GDM1 (cell line): ENCODE data around the gene ITGAV.
A peak's percentile ranks its signal among the peaks of the same experiment; 100 is the strongest.
"Not testable (repeated sequence)": the region's sequence is repeated elsewhere in the genome, so short reads cannot be mapped to it uniquely, and the experiment has no call there.

Source experiments
- DNase-seq: peaks from one replicate; lab custom pipeline; 2025; lab: John Stamatoyannopoulos, UW

ITGAV gene

GRCh38 chr2:186589612-186590349 lies at the start of gene ITGAV:
Gene ITGAV, plus strand, starts transcription at chr2:186590056. Its CDS starts 283 bp downstream, at chr2:186590339.
- DNase-seq: peak; percentile 90

DNA sequence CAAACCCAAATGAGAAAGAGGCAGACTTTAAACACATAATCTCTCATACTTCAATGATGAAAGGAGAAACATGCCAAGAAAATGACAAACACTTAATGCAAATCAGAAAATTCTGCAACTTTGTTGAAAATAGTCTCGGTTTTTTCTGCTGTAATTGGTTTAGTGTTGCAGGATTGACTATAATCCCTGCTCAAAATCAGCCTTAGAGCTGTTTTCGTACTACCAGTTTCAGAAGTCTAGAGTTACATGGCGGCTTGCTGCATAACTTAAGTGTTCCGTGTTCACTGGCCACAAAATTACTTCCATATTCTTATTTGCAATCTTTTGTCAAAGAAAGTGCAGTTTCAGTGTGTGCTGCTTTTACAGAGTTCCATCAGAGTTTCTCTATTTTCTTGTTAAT lies 48.9 kb upstream of the ITGAV start:
- DNase-seq: no peak

- DNase-seq: no peak
Measured at GRCh38 chr2:186542002-186542401, 47.9 kb upstream of the ITGAV start.

GRCh38 chr2:186543561-186544131 lies 46.2 kb upstream of the ITGAV start:
- no peak for DNase-seq

- DNase-seq: no peak
Measured at GRCh38 chr2:186544255-186544675, 45.6 kb upstream of the ITGAV start.

DNA sequence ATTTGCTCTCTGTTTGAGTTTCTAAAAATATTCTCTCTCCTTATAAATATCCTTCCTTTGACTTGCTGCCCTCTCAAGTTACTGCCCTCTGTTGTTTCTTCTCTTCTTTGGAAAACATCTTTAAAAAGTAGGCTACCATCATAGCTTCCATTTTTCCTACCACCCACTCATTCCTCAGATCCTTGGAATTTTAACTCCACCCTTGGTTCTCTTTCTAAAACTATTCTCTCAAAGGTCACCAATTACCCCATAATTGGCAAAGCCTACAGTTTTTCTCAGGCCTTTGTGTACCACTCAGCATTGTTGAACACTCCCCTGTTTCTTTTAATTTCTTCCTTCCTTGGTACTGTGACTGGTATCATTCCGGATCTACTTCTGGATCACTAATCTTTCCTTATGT lies 43.0 kb upstream of the ITGAV start:
- DNase-seq: no peak

DNA sequence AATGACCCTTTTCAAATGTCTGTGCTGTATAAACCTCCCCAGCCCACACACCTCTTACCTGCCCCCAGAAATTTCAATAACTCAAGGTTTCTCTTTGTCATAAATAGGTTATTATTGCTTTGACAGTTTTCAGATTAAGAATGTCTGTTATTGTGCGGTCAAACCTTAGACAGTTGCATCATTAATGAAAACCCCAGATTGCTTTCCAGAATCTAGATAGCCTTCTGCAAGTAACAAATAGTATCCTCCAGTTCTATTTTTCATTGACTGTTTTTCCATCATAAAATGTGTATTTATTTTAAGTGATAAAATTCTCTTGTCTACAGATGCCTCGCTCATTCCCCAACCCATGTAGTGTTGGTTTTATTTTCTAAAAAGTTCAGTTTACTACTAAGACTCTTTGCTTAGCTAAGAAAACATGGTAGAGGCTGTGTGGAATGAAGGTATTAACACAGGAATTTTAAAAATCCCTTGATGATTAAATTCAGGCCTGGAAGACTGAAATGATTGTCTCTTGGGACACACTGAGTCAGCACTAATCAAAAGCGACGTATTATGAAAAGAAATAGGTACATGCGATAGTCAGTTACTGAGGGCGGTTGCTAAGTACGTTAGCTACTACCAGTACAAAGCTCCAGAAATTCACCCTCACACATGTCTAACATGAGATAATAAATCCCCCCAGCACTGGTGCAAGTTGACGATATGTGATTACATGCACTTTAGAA lies 38.4 kb upstream of the ITGAV start:
- no peak for DNase-seq

GRCh38 chr2:186554429-186554828 lies 35.4 kb upstream of the ITGAV start:
- DNase-seq: no peak

DNA sequence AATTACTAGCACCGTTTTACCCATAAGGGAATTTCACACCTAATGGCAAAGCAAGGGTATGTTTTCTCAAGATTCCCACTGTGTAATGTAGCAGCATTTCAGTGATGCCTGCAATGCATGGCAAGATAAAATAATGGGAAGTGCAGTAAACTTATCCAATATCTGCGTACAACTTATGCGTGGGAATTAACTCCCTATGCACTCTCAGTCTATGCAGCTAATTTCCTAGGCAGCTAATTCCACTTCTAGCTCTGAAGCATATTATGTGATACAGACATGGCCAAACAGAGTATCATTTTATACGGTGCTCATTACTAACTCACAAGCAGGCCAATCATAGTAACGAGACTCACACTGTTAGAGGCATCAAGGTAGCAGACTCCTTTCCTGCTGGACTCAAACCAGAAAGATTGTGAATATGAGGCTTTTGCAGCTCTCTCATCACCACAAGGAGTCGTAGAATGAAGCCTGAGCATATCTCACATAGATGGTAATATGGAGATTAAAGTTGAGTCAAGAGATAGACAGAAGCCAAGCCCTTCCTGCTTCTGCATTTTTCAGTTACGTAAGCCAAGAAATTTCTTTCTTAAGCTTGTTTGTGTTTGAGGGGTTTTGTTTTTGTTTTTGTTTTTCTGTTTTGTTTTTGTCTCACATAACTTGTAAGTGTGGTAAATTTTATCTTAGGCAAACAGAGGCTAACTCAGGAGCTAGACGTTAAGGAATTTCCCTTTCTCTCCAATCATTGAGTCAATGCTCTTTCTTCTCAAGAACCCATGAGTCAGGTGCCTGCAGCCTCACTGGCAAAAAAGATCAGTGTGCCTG lies 34.8 kb upstream of the ITGAV start:
- no peak for DNase-seq

GRCh38 chr2:186558512-186559276 lies 31.2 kb upstream of the ITGAV start:
- no peak for DNase-seq

- no peak for DNase-seq
Measured at GRCh38 chr2:186559370-186559769, 30.5 kb upstream of the ITGAV start.

DNA sequence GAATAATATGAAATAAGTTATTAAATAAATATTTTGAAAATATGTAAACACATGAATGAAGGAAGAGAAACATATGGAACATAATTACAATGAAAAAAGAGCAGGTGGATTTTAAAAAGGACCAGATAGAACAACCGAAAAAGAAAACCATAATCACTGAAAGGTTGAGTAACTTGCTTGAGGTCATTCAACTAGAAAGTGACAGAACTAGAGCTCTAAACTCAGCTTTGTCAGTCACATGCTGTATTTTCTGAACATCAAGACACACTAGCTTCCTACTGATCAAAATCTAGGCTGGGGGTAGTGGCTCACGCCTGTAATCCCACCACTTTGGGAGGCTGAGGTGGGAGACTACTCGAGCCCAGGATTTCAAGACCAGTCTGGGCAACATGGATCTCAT lies 30.0 kb upstream of the ITGAV start:
- DNase-seq: no peak

- no peak for DNase-seq
Measured at GRCh38 chr2:186560254-186560653, 29.6 kb upstream of the ITGAV start.

GRCh38 chr2:186561467-186562208 lies 28.2 kb upstream of the ITGAV start:
- no peak for DNase-seq

DNA sequence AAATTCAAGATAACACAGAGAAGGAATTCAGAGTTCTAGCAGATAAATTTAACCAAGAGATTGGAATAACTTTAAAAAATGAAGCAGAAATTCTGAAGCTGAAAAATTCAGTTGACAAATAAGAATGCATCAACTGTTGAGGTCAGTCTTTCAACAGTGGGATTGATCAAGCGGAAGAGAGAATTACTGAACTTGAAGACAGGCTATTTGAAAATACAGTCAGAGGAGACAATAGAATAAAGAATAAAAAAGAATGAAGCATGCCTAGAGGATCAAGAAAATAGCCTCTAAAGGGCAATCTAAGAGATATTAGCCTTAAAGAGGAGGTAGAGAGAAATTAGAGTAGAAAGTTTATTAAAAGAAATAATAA lies 27.7 kb upstream of the ITGAV start:
- DNase-seq: no peak

- not testable (repeated sequence) for DNase-seq
Measured at GRCh38 chr2:186568600-186568999, 21.3 kb upstream of the ITGAV start.

- not testable (repeated sequence) for DNase-seq
Measured at GRCh38 chr2:186569127-186569526, 20.7 kb upstream of the ITGAV start.

GRCh38 chr2:186569897-186570296 lies 20.0 kb upstream of the ITGAV start:
- DNase-seq: no peak

DNA sequence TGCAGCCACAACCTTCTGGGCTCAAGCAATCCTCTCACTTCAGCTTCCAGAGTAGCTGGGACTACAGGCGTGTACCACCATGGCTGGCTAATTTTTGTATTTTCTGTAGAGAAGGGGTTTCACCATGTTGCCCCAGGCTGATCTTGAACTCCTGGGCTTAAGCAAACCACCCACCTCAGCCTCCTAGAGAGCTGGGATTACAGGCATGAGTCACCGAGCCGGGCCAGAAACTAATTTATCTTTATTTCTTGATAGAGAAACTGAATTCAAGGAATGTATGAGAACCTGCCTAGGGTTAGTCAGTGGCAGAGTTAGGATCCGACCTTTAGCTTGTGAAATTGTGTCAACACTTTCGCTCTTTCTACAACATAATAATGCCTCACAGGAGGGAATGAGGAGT lies 19.3 kb upstream of the ITGAV start:
- DNase-seq: no peak

DNA sequence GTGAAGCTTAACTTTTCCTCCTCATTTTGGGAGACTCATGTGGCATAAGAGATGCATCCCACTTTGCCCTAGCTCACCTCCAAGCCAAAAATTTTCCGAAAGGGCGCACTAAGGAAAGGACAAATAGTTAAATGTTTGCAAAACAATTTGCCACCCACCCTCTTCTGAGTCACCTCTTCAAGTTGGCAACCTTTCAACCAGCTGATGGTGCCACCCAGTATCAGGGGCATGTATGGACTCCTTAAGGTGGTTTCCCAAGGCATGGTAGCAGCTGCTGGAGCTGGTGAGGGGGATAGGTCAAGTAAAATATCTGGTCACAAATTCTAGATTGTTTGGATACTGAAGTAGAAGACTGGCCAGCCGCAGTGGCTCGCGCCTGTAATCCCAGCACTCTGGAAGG lies 17.2 kb upstream of the ITGAV start:
- DNase-seq: no peak

- no peak for DNase-seq
Measured at GRCh38 chr2:186573531-186573930, 16.3 kb upstream of the ITGAV start.
